Naive thymus-derived CD4-positive, alpha-beta T cell (primary cell): ENCODE measurements around the gene AP2A2. TPM values are rescaled to one million over a fixed set of nuclear protein-coding genes. Genes with fewer than 3 reads are reported as not detected.

Experiments
- ATAC-seq: fragments of 150-1000 bp; cut with Tn5 transposase; 2 replicates; pipeline ENCODE4 v1.10.0; 2021; ENCODE audit warnings: mild to moderate bottlenecking, moderate library complexity
- CTCF ChIA-PET: fragments of 350-600 bp; sonication (Branson Sonifier 250); formaldehyde crosslinking; loops from one replicate; lab custom pipeline; 2021; ENCODE audit warnings: antibody characterized with exemption; lab: Charles Lee
- POLR2A ChIA-PET: fragments of 350-600 bp; sonication (Branson Sonifier 250); formaldehyde crosslinking; loops from one replicate; lab custom pipeline; 2021; ENCODE audit warnings: antibody characterized with exemption, inconsistent platforms; lab: Charles Lee
- DNase-seq, 9 donors: peaks; one replicate each; pipeline versions ENCODE4 v3.0.0 to v3.0.0-alpha.2; 2020 to 2022; ENCODE audit warnings: mixed read lengths in 1 of 9
- H3K27ac ChIP-seq: one replicate; pipeline ENCODE4 v1.7.0; 2013; ENCODE audit warnings: mild to moderate bottlenecking, low read depth, low read length, moderate library complexity
- H3K27me3 ChIP-seq, 2 donors: one replicate each; pipeline ENCODE4 v1.7.0; 2013; ENCODE audit warnings: low read length in 2 of 2, mild to moderate bottlenecking in 2 of 2, moderate library complexity in 2 of 2; ENCODE audit not compliant: control insufficient read depth in 2 of 2, insufficient read depth in 2 of 2
- H3K36me3 ChIP-seq, 3 experiments: 1 replicate in 2 of 3; 2 replicates in 1 of 3; pipeline ENCODE4 v1.7.0; 2013; ENCODE audit warnings: low read length in 3 of 3, mild to moderate bottlenecking in 3 of 3, moderate library complexity in 1 of 3; ENCODE audit not compliant: insufficient read depth in 3 of 3, control insufficient read depth in 2 of 3
- H3K4me1 ChIP-seq, 2 donors: one replicate each; pipeline ENCODE4 v1.7.0; 2013; ENCODE audit warnings: low read length in 2 of 2, mild to moderate bottlenecking in 2 of 2, moderate library complexity in 1 of 2; ENCODE audit not compliant: control insufficient read depth in 2 of 2, insufficient read depth in 2 of 2
- H3K4me3 ChIP-seq: 2 replicates; pipeline ENCODE4 v1.7.0; 2013; ENCODE audit warnings: mild to moderate bottlenecking, low read length
- H3K9me3 ChIP-seq, 3 experiments: 1 replicate in 2 of 3; 2 replicates in 1 of 3; pipeline ENCODE4 v1.7.0; 2013; ENCODE audit warnings: low read length in 3 of 3; ENCODE audit not compliant: control insufficient read depth in 2 of 3
- H3K27ac Mint-ChIP-seq, 9 donors: one replicate each; pipeline ENCODE4 v1.8.0; 2020 to 2022; ENCODE audit warnings: mixed read lengths in 9 of 9, mild to moderate bottlenecking in 8 of 9, moderate library complexity in 5 of 9, inconsistent platforms in 2 of 9
- H3K27me3 Mint-ChIP-seq, 5 donors: one replicate each; pipeline ENCODE4 v1.8.0; 2021 to 2022; ENCODE audit warnings: mixed read lengths in 5 of 5, mild to moderate bottlenecking in 1 of 5
- H3K36me3 Mint-ChIP-seq, 5 donors: one replicate each; pipeline ENCODE4 v1.8.0; 2020 to 2022; ENCODE audit warnings: mixed read lengths in 5 of 5, mild to moderate bottlenecking in 3 of 5, inconsistent platforms in 1 of 5
- H3K4me1 Mint-ChIP-seq, 7 donors: one replicate each; pipeline ENCODE4 v1.8.0; 2020 to 2022; ENCODE audit warnings: mixed read lengths in 7 of 7, mild to moderate bottlenecking in 3 of 7, inconsistent platforms in 1 of 7
- H3K4me3 Mint-ChIP-seq, 10 donors: one replicate each; pipeline ENCODE4 v1.8.0; 2020 to 2022; ENCODE audit warnings: mild to moderate bottlenecking in 10 of 10, mixed read lengths in 10 of 10, moderate library complexity in 6 of 10, inconsistent platforms in 2 of 10
- H3K9me3 Mint-ChIP-seq, 11 donors: one replicate each; pipeline ENCODE4 v1.8.0; 2020 to 2022; ENCODE audit warnings: mixed read lengths in 11 of 11, mild to moderate bottlenecking in 4 of 11, inconsistent platforms in 1 of 11, moderate library complexity in 1 of 11
- intact Hi-C, 2 donors: fragments of 100-400 bp; cut with micrococcal nuclease; formaldehyde crosslinking; loops; one replicate each; pipeline ENCODE4 v1.15.1; 2023
- polyA plus RNA-seq, 2 donors: library from polyadenylated mRNA; unstranded; fragments of 300-500 nt; fragmentation: Illumina TruSeq; gene quantifications; one replicate each; pipeline ENCODE4 v1.2.3, GENCODE V29; 2021
- total RNA-seq, 6 experiments: library from RNA in 5 of 6; stranded (reverse) in 5 of 6; gene quantifications; 1 replicate in 5 of 6; 2 replicates in 1 of 6; pipeline ENCODE4 v1.2.3 and lab custom pipeline; 2021 to 2026

The AP2A2 gene
- total and polyA plus RNA-seq, 7 experiments from 2014 or later, result 8.7 to 93.3 (median 79.3) TPM

- Histone ChIP-seq H3K36me3 (peaks cover 0 to 49% (median 12%) of the 10 kb centered on the region in 3 experiments), H3K4me3 (no peak overlapping the region), H3K27ac (no peak overlapping the region), H3K9me3 (no peaks in the 10 kb centered on the region), H3K4me1 (peaks cover 0 to 6% of the 10 kb centered on the region in 2 donors), H3K27me3 (no peaks in the 10 kb centered on the region)
- POLR2A ChIA-PET, result no interaction called here
- Mint-ChIP-seq H3K4me1 (peaks cover 16 to 19% (median 18%) of the 10 kb centered on the region in 7 donors), H3K9me3 (no peaks in the 10 kb centered on the region), H3K36me3 (peaks cover 5 to 39% (median 7%) of the 10 kb centered on the region in 5 donors), H3K27ac (no peak overlapping the region), H3K4me3 (no peak overlapping the region), H3K27me3 (no peaks in the 10 kb centered on the region)
- no peak for DNase-seq
- CTCF ChIA-PET, result no interaction called here
- intact Hi-C loops, result no loop called here
- no peak for ATAC-seq
Measured at GRCh38 chr11:905952-906351, 19.7 kb upstream of the AP2A2 start.

- CTCF ChIA-PET, result no interaction called here
Measured at GRCh38 chr11:907668-908067, 18.0 kb upstream of the AP2A2 start.

GRCh38 chr11:908273-908672 is 17.4 kb upstream of the AP2A2 start:
- H3K27ac ChIP-seq, result no peak overlapping the region
- Mint-ChIP-seq H3K9me3 (no peaks in the 10 kb centered on the region), H3K36me3 (peaks cover 0 to 19% (median 2%) of the 10 kb centered on the region in 5 donors), H3K4me3 (peak overlapping the region in 6 of 10 donors; percentile 37 to 61 (median 50)), H3K4me1 (peaks cover 18 to 24% (median 22%) of the 10 kb centered on the region in 7 donors), H3K27ac (peak overlapping the region in 3 of 9 donors; percentile 18 to 43 (median 36)), H3K27me3 (no peaks in the 10 kb centered on the region)
- H3K9me3 ChIP-seq, result no peaks in the 10 kb centered on the region
- peaks cover 0 to 25% (median 0%) of the 10 kb centered on the region in 3 experiments for H3K36me3 ChIP-seq
- intact Hi-C loops, result no loop called here
- CTCF ChIA-PET, result no interaction called here
- POLR2A ChIA-PET, result no interaction called here
- peaks cover 4 to 10% of the 10 kb centered on the region in 2 donors for H3K4me1 ChIP-seq
- no peak for ATAC-seq
- H3K27me3 ChIP-seq, result no peaks in the 10 kb centered on the region
- no peak overlapping the region for H3K4me3 ChIP-seq
- no peak for DNase-seq

More at GRCh38 chr11:907668-908067, 18.0 kb upstream of the AP2A2 start:
- POLR2A ChIA-PET, result interaction anchor here (0.6 kb wide), 1 partner anchor 601 kb away, joined by 3 read pairs; no protein-coding TSS in a partner anchor
- DNase-seq (no peak), ATAC-seq (no peak)
- Mint-ChIP-seq H3K9me3 (no peaks in the 10 kb centered on the region), H3K27me3 (no peaks in the 10 kb centered on the region), H3K36me3 (peaks cover 0 to 25% (median 2%) of the 10 kb centered on the region in 5 donors), H3K27ac (peak overlapping the region in 1 of 9 donors; percentile 36), H3K4me3 (peak overlapping the region in 5 of 10 donors; percentile 38 to 61 (median 47)), H3K4me1 (peaks cover 18 to 24% (median 22%) of the 10 kb centered on the region in 7 donors)
- Histone ChIP-seq H3K9me3 (no peaks in the 10 kb centered on the region), H3K36me3 (peaks cover 0 to 31% (median 0%) of the 10 kb centered on the region in 3 experiments), H3K27me3 (no peaks in the 10 kb centered on the region), H3K4me1 (peaks cover 4 to 10% of the 10 kb centered on the region in 2 donors), H3K27ac (no peak overlapping the region), H3K4me3 (no peak overlapping the region)
- intact Hi-C loops, result no loop called here

- intact Hi-C loops, result no loop called here
- POLR2A ChIA-PET, result interaction anchor here (0.6 kb wide), 2 partner anchors 10 to 69 kb away, joined by 3 to 4 read pairs; no protein-coding TSS in a partner anchor
- CTCF ChIA-PET, result interaction anchor here (1.3 kb wide), 1 partner anchor 61 kb away, joined by 3 read pairs; no protein-coding TSS in a partner anchor
Measured at GRCh38 chr11:909406-909805, 16.3 kb upstream of the AP2A2 start.

GRCh38 chr11:910044-910588 is 15.6 kb upstream of the AP2A2 start:
- no peaks in the 10 kb centered on the region for H3K9me3 ChIP-seq
- peak in 1 of 9 donors; percentile 30 for DNase-seq
- H3K36me3 ChIP-seq, result peaks cover 0 to 11% (median 0%) of the 10 kb centered on the region in 3 experiments
- Mint-ChIP-seq H3K36me3 (peaks cover 0 to 7% (median 0%) of the 10 kb centered on the region in 5 donors), H3K4me1 (peaks cover 15 to 24% (median 22%) of the 10 kb centered on the region in 7 donors), H3K9me3 (no peaks in the 10 kb centered on the region), H3K27me3 (no peaks in the 10 kb centered on the region), H3K4me3 (peak overlapping the region; percentile 76 to 99 (median 90)), H3K27ac (peak overlapping the region in 8 of 9 donors; percentile 15 to 90 (median 77))
- H3K4me3 ChIP-seq, result peak overlapping the region; percentile 68
- H3K27ac ChIP-seq, result peak overlapping the region; percentile 79
- no peaks in the 10 kb centered on the region for H3K27me3 ChIP-seq
- CTCF ChIA-PET, result interaction anchor here (1.3 kb wide), 1 partner anchor 62 kb away, joined by 3 read pairs; no protein-coding TSS in a partner anchor
- intact Hi-C loops, result loop anchor here (1.0 to 10.0 kb wide), 8 partner anchors 15 to 475 kb away; partner anchors contain the start of genes AP2A2 (in 2 of the 2), BRSK2 (in 1 of the 2), DEAF1 (in 1 of the 2) and PHRF1 (in 1 of the 2)
- POLR2A ChIA-PET, result interaction anchor here (0.6 to 0.7 kb wide), 2 partner anchors 12 to 68 kb away, joined by 4 read pairs; no protein-coding TSS in a partner anchor
- ATAC-seq, result no peak
- H3K4me1 ChIP-seq, result peaks cover 4 to 10% of the 10 kb centered on the region in 2 donors

More at GRCh38 chr11:909406-909805, 16.3 kb upstream of the AP2A2 start:
- H3K9me3 Mint-ChIP-seq, result no peaks in the 10 kb centered on the region
- Histone ChIP-seq H3K4me3 (no peak overlapping the region), H3K27me3 (no peaks in the 10 kb centered on the region), H3K36me3 (peaks cover 0 to 16% (median 0%) of the 10 kb centered on the region in 3 experiments), H3K9me3 (no peaks in the 10 kb centered on the region), H3K4me1 (peaks cover 4 to 10% of the 10 kb centered on the region in 2 donors), H3K27ac (no peak overlapping the region)
- H3K36me3 Mint-ChIP-seq, result peaks cover 0 to 11% (median 0%) of the 10 kb centered on the region in 5 donors
- peaks cover 15 to 24% (median 22%) of the 10 kb centered on the region in 7 donors for H3K4me1 Mint-ChIP-seq
- H3K27me3 Mint-ChIP-seq, result no peaks in the 10 kb centered on the region
- ATAC-seq, result no peak
- H3K4me3 Mint-ChIP-seq, result peak overlapping the region; percentile 76 to 99 (median 90)
- no peak for DNase-seq
- peak overlapping the region in 1 of 9 donors; percentile 23 for H3K27ac Mint-ChIP-seq

GRCh38 chr11:910589-911030 is 15.1 kb upstream of the AP2A2 start, which contains the start of gene CHID1:
Gene CHID1, minus strand, starts transcription at chr11:910810. Its CDS starts 5,994 bp downstream, at chr11:904816.
- DNase-seq (peak; percentile 60 to 94 (median 73)), ATAC-seq (peak; percentile 98)
- no peaks in the 10 kb centered on the region for H3K27me3 Mint-ChIP-seq
- CTCF ChIA-PET, result interaction anchor here (1.3 kb wide), 1 partner anchor 62 kb away, joined by 3 read pairs; no protein-coding TSS in a partner anchor
- intact Hi-C loops, result loop anchor here (1.0 to 10.0 kb wide), 8 partner anchors 15 to 474 kb away; partner anchors contain the start of genes AP2A2 (in 2 of the 2), BRSK2 (in 1 of the 2), DEAF1 (in 1 of the 2) and PHRF1 (in 1 of the 2)
- Histone ChIP-seq H3K9me3 (no peaks in the 10 kb centered on the region), H3K27me3 (no peaks in the 10 kb centered on the region), H3K4me3 (peak within 1 kb of the TSS; percentile 68), H3K4me1 (peaks cover 4 to 10% of the 10 kb centered on the region in 2 donors), H3K27ac (peak within 1 kb of the TSS; percentile 79), H3K36me3 (peaks cover 0 to 11% (median 0%) of the 10 kb centered on the region in 3 experiments)
- peaks cover 15 to 24% (median 21%) of the 10 kb centered on the region in 7 donors for H3K4me1 Mint-ChIP-seq
- peak within 1 kb of the TSS; percentile 73 to 97 (median 86) for H3K27ac Mint-ChIP-seq
- H3K36me3 Mint-ChIP-seq, result peaks cover 0 to 6% (median 0%) of the 10 kb centered on the region in 5 donors
- H3K9me3 Mint-ChIP-seq, result no peaks in the 10 kb centered on the region
- POLR2A ChIA-PET, result interaction anchor here (0.7 to 1.4 kb wide), 4 partner anchors 9 to 17 kb away, joined by 3 to 6 read pairs (median 4); no protein-coding TSS in a partner anchor
- H3K4me3 Mint-ChIP-seq, result peak within 1 kb of the TSS; percentile 82 to 99 (median 90)
